Neural cell (in vitro differentiated cells): ENCODE data around the gene MAML3. TPM values are rescaled to one million over a fixed set of nuclear protein-coding genes. Genes with fewer than 3 reads are reported as not detected.

Source experiments
- H2AFZ ChIP-seq: fragments of 200-600, 300-800 bp; sonication (generic), shearing (Covaris generic); 2 replicates; pipeline ENCODE4 v1.6.0; 2014; ENCODE audit warnings: low read depth, mild to moderate bottlenecking, antibody characterized with exemption, low read length, moderate library complexity
- H3F3A ChIP-seq: fragments of 200-600 bp; shearing (Covaris generic); 2 replicates; pipeline ENCODE4 v1.6.1; 2016; ENCODE audit warnings: mild to moderate bottlenecking, moderate library complexity, mixed read lengths, antibody characterized with exemption, low read length; ENCODE audit not compliant: insufficient read depth, poor library complexity, severe bottlenecking
- H3K27ac ChIP-seq: fragments of 200-600, 300-800 bp; sonication (generic), shearing (Covaris generic); 2 replicates; pipeline ENCODE4 v1.5.1; 2014; ENCODE audit warnings: mild to moderate bottlenecking, low read length, moderate library complexity
- H3K27me3 ChIP-seq: fragments of 300-800, 200-600 bp; sonication (generic), shearing (Covaris generic); 2 replicates; pipeline ENCODE4 v1.6.0; 2014; ENCODE audit warnings: mild to moderate bottlenecking, low read depth, low read length, moderate library complexity; ENCODE audit not compliant: insufficient read depth
- H3K36me3 ChIP-seq: fragments of 300-800, 200-600 bp; sonication (generic), shearing (Covaris generic); 2 replicates; pipeline ENCODE4 v1.5.1; 2014; ENCODE audit warnings: mild to moderate bottlenecking, antibody characterized with exemption, low read length, moderate library complexity; ENCODE audit not compliant: insufficient read depth
- H3K4me2 ChIP-seq: fragments of 300-800, 200-600 bp; sonication (generic), shearing (Covaris generic); 2 replicates; pipeline ENCODE4 v1.6.0; 2014; ENCODE audit warnings: mild to moderate bottlenecking, low read length
- H3K4me3 ChIP-seq: fragments of 300-800, 200-600 bp; sonication (generic), shearing (Covaris generic); 2 replicates; pipeline ENCODE4 v1.5.1; 2014; ENCODE audit warnings: mild to moderate bottlenecking, low read length, moderate library complexity
- H3K79me2 ChIP-seq: fragments of 200-600 bp; shearing (Covaris generic); replicated peaks from 2 replicates; pipeline ENCODE4 v1.6.0; 2014; ENCODE audit warnings: mild to moderate bottlenecking, low read length, moderate library complexity; ENCODE audit not compliant: insufficient read depth
- H3K9ac ChIP-seq: fragments of 300-800, 200-600 bp; sonication (generic), shearing (Covaris generic); 2 replicates; pipeline ENCODE4 v1.6.1; 2016; ENCODE audit warnings: mild to moderate bottlenecking, low read length, mixed read lengths
- H3K9me2 ChIP-seq: fragments of 200-600 bp; shearing (Covaris generic); 2 replicates; pipeline ENCODE4 v1.6.1; 2016; ENCODE audit warnings: mild to moderate bottlenecking, low read length, mixed read lengths; ENCODE audit not compliant: insufficient read depth
- H3K9me3 ChIP-seq: fragments of 200-600, 300-800 bp; sonication (generic), shearing (Covaris generic); 2 replicates; pipeline ENCODE4 v1.6.1; 2016; ENCODE audit warnings: mild to moderate bottlenecking, mixed run types, low read length, moderate library complexity, mixed read lengths
- H4K20me1 ChIP-seq: fragments of 200-600 bp; shearing (Covaris generic); 2 replicates; pipeline ENCODE4 v1.6.1; 2016; ENCODE audit warnings: mild to moderate bottlenecking, mixed run types; ENCODE audit not compliant: insufficient read depth
- CTCF ChIP-seq: fragments of 450-650 bp; IDR thresholded peaks from 2 replicates; pipeline ENCODE4 v1.5.1; 2014; ENCODE audit warnings: antibody characterized with exemption, mild to moderate bottlenecking, moderate library complexity; ENCODE audit not compliant: poor library complexity, severe bottlenecking
- EP300 ChIP-seq: fragments of 450-650 bp; conservative IDR thresholded peaks from 2 replicates; pipeline ENCODE4 v1.6.1; 2014; ENCODE audit warnings: antibody characterized with exemption, mild to moderate bottlenecking, moderate library complexity; ENCODE audit not compliant: poor library complexity, severe bottlenecking
- EZH2 ChIP-seq: fragments of 200-600, 300-800 bp; shearing (Covaris generic), sonication (generic); IDR thresholded peaks from 2 replicates; pipeline ENCODE4 v1.6.1; 2014; ENCODE audit warnings: antibody characterized with exemption, low read length, borderline replicate concordance, mild to moderate bottlenecking; ENCODE audit not compliant: insufficient read depth, poor library complexity, severe bottlenecking
- MXI1 ChIP-seq: fragments of 450-650 bp; conservative IDR thresholded peaks from 2 replicates; pipeline ENCODE4 v1.6.1; 2014; ENCODE audit warnings: antibody characterized with exemption, mild to moderate bottlenecking; ENCODE audit not compliant: poor library complexity, severe bottlenecking
- POLR2AphosphoS5 ChIP-seq: IDR thresholded peaks from 2 replicates; pipeline ENCODE4 v1.6.1; 2012
- RAD21 ChIP-seq: fragments of 450-650 bp; conservative IDR thresholded peaks from 2 replicates; pipeline ENCODE4 v1.6.1; 2014; ENCODE audit warnings: antibody characterized with exemption, mild to moderate bottlenecking, moderate library complexity
- SMC3 ChIP-seq: fragments of 450-650 bp; conservative IDR thresholded peaks from 2 replicates; pipeline ENCODE4 v1.6.1; 2014; ENCODE audit warnings: antibody characterized with exemption, mild to moderate bottlenecking, moderate library complexity; ENCODE audit not compliant: poor library complexity
- TAF1 ChIP-seq: IDR thresholded peaks from 2 replicates; pipeline ENCODE4 v1.6.1; 2012; ENCODE audit warnings: low read depth
- polyA plus RNA-seq: library from polyadenylated mRNA; depleted of rRNA; stranded (reverse); fragments of >200 nt; gene quantifications from 2 replicates; pipeline ENCODE4 v1.2.3, GENCODE V29; 2014
- TF ChIP-seq, protein P1 (sequence below): IDR thresholded peaks from 2 replicates; pipeline ENCODE4 v1.6.1; 2012; ENCODE audit warnings: borderline replicate concordance

MAML3 gene
- polyA plus RNA-seq, 1 donor from 2014 or later: 10.2 TPM

- no peak overlapping the region for H3K27ac ChIP-seq
- H3F3A ChIP-seq: no peaks in the 10 kb centered on the region
- no peaks in the 10 kb centered on the region for H4K20me1 ChIP-seq
- no peak overlapping the region for H2AFZ ChIP-seq
- H3K27me3 ChIP-seq: no peaks in the 10 kb centered on the region
- peaks cover 5% of the 10 kb centered on the region for H3K79me2 ChIP-seq
- no peak overlapping the region for H3K9ac ChIP-seq
- H3K9me3 ChIP-seq: no peaks in the 10 kb centered on the region
- no peaks in the 10 kb centered on the region for H3K9me2 ChIP-seq
- no peak overlapping the region for H3K4me2 ChIP-seq
- no peaks in the 10 kb centered on the region for H3K36me3 ChIP-seq
- no peak overlapping the region for H3K4me3 ChIP-seq
- TF ChIP-seq EP300: no peak
These were observed 297.0 kb downstream of the MAML3 start for GRCh38 chr4:139857021-139857420.

- Histone ChIP-seq H3K36me3 (no peaks in the 10 kb centered on the region), H3K9ac (no peak overlapping the region), H3K79me2 (peaks cover 5% of the 10 kb centered on the region), H2AFZ (no peak overlapping the region), H3K4me3 (no peak overlapping the region), H3F3A (no peaks in the 10 kb centered on the region), H3K27me3 (no peaks in the 10 kb centered on the region), H4K20me1 (no peaks in the 10 kb centered on the region), H3K9me3 (no peaks in the 10 kb centered on the region), H3K9me2 (no peaks in the 10 kb centered on the region), H3K27ac (no peak overlapping the region), H3K4me2 (no peak overlapping the region)
- no peak for TF ChIP-seq EP300
- no peak for TF ChIP-seq RAD21
- TF ChIP-seq CTCF: no peak
- no peak for TF ChIP-seq EZH2
- TF ChIP-seq POLR2AphosphoS5: no peak
- TF ChIP-seq MXI1: no peak
- TF ChIP-seq, protein P1, sequence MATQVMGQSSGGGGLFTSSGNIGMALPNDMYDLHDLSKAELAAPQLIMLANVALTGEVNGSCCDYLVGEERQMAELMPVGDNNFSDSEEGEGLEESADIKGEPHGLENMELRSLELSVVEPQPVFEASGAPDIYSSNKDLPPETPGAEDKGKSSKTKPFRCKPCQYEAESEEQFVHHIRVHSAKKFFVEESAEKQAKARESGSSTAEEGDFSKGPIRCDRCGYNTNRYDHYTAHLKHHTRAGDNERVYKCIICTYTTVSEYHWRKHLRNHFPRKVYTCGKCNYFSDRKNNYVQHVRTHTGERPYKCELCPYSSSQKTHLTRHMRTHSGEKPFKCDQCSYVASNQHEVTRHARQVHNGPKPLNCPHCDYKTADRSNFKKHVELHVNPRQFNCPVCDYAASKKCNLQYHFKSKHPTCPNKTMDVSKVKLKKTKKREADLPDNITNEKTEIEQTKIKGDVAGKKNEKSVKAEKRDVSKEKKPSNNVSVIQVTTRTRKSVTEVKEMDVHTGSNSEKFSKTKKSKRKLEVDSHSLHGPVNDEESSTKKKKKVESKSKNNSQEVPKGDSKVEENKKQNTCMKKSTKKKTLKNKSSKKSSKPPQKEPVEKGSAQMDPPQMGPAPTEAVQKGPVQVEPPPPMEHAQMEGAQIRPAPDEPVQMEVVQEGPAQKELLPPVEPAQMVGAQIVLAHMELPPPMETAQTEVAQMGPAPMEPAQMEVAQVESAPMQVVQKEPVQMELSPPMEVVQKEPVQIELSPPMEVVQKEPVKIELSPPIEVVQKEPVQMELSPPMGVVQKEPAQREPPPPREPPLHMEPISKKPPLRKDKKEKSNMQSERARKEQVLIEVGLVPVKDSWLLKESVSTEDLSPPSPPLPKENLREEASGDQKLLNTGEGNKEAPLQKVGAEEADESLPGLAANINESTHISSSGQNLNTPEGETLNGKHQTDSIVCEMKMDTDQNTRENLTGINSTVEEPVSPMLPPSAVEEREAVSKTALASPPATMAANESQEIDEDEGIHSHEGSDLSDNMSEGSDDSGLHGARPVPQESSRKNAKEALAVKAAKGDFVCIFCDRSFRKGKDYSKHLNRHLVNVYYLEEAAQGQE: no peak
- no peak for TF ChIP-seq SMC3
- no peak for TF ChIP-seq TAF1
These were observed 299.1 kb downstream of the MAML3 start for GRCh38 chr4:139854668-139855403.
